ENCODE data around the gene ZNF580. TPM values are rescaled to one million over a fixed set of nuclear protein-coding genes. Genes with fewer than 3 reads are reported as not detected.
A peak's percentile ranks its signal among the peaks of the same experiment; 100 is the strongest.

Gene ZNF580
- total and polyA plus RNA-seq, 2 of the 8 experiments (the other 6 are each of a cell fraction or from before 2014, with no cell fraction given): 12.0 to 24.6 TPM

GRCh38 chr19:55598719-55599467 lies 41.9 kb upstream of the ZNF580 start (continued):
- no peak for TF ChIP-seq USF2 (IDR thresholded peaks at IDR 0.05; ENCODE audit: low read length)
- TF ChIP-seq PHF8 (conservative IDR thresholded peaks at IDR 0.05; ENCODE audit: low read depth, low read length): peak; percentile 83
- TF ChIP-seq ASH2L (IDR thresholded peaks at IDR 0.05; ENCODE audit: low read length): no peak
- TF ChIP-seq RXRA (IDR thresholded peaks at IDR 0.05; ENCODE audit: insufficient read depth, low read depth, low read length): no peak
- TF ChIP-seq NRF1 (IDR thresholded peaks at IDR 0.05; ENCODE audit: low read depth, low read length): no peak
- TF ChIP-seq CBX5 (IDR thresholded peaks at IDR 0.05; ENCODE audit: low read depth, low read length): no peak
- TF ChIP-seq GABPA (IDR thresholded peaks at IDR 0.05; ENCODE audit: borderline replicate concordance, insufficient read depth, low read length): no peak
- TF ChIP-seq SRF (IDR thresholded peaks at IDR 0.05; ENCODE audit: low read depth, low read length): no peak
- TF ChIP-seq POU5F1 (IDR thresholded peaks at IDR 0.05; ENCODE audit: low read depth, low read length): no peak
- TF ChIP-seq EP300 (IDR thresholded peaks at IDR 0.05; ENCODE audit: borderline replicate concordance in 1 of 2, low read depth in 2 of 2, low read length in 2 of 2): no peak
- TF ChIP-seq CHD1 (IDR thresholded peaks at IDR 0.05; ENCODE audit: low read depth, low read length): no peak
- no peak for TF ChIP-seq SAP30 (IDR thresholded peaks at IDR 0.05; ENCODE audit: insufficient read depth, insufficient replicate concordance, low read length)
- TF ChIP-seq, protein P1, sequence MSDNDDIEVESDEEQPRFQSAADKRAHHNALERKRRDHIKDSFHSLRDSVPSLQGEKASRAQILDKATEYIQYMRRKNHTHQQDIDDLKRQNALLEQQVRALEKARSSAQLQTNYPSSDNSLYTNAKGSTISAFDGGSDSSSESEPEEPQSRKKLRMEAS (IDR thresholded peaks at IDR 0.05): no peak
- no peak; the same call in 1 of the 2 replicates for TF ChIP-seq MAFK (IDR thresholded peaks at IDR 0.05; ENCODE audit: low read depth, low read length)
- peak; percentile 65; the same call in 1 of the 2 replicates for TF ChIP-seq SP4 (IDR thresholded peaks at IDR 0.05; ENCODE audit: low read length)
- TF ChIP-seq, protein P2, sequence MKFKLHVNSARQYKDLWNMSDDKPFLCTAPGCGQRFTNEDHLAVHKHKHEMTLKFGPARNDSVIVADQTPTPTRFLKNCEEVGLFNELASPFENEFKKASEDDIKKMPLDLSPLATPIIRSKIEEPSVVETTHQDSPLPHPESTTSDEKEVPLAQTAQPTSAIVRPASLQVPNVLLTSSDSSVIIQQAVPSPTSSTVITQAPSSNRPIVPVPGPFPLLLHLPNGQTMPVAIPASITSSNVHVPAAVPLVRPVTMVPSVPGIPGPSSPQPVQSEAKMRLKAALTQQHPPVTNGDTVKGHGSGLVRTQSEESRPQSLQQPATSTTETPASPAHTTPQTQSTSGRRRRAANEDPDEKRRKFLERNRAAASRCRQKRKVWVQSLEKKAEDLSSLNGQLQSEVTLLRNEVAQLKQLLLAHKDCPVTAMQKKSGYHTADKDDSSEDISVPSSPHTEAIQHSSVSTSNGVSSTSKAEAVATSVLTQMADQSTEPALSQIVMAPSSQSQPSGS (IDR thresholded peaks at IDR 0.05; ENCODE audit: low read length): no peak
- no peak for TF ChIP-seq TCF12 (IDR thresholded peaks at IDR 0.05; ENCODE audit: low read depth, low read length)
- TF ChIP-seq TAF7 (optimal IDR thresholded peaks at IDR 0.05; ENCODE audit: borderline replicate concordance, low read depth, low read length): peak; percentile 38
- TF ChIP-seq TEAD4 (IDR thresholded peaks at IDR 0.05; ENCODE audit: low read depth, low read length): no peak
- TF ChIP-seq, protein P3, sequence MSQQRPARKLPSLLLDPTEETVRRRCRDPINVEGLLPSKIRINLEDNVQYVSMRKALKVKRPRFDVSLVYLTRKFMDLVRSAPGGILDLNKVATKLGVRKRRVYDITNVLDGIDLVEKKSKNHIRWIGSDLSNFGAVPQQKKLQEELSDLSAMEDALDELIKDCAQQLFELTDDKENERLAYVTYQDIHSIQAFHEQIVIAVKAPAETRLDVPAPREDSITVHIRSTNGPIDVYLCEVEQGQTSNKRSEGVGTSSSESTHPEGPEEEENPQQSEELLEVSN (IDR thresholded peaks at IDR 0.05): no peak
- no peak for TF ChIP-seq ZNF274 (IDR thresholded peaks at IDR 0.05; ENCODE audit: borderline replicate concordance, extremely low read depth, low read length)

Measured in H1 (cell line).